Dermis microvascular lymphatic vessel endothelial cell (primary cell): ENCODE results near the gene DTNB. TPM values are rescaled to one million over a fixed set of nuclear protein-coding genes. Genes with fewer than 3 reads are reported as not detected.

Experiments used
- DNase-seq, 2 donors: peaks; one replicate each; pipeline versions ENCODE4 v3.0.0 to v3.0.0-alpha.2; 2010; ENCODE audit warnings: low read depth in 2 of 2
- total RNA-seq: library from RNA; depleted of rRNA; stranded (reverse); fragments of >200 nt; gene quantifications from 2 replicates; pipeline ENCODE4 v1.2.1, GENCODE V29; 2014

DTNB gene
- total RNA-seq, 1 donor from 2014 or later, result 4.9 TPM

DNA sequence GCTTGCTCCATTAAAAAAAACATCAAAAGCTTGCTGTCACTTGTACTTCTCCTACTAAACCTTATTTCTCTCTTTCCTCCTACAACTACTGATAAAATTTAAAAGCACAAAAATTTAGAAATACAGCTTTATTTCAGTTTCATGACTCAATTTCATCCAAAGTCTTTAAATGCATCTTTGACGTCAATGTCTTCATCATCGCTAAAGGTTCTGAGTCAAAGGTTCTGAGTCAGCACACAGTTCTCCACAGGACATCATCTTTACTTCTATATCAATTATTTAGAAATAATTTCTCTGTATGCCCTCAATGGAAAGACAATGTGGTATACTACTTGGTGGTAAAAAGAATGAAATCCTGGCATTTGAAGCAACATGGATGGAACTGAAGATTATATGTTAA, 167.8 kb downstream of the DTNB start:
- DNase-seq, result no peak

DNA sequence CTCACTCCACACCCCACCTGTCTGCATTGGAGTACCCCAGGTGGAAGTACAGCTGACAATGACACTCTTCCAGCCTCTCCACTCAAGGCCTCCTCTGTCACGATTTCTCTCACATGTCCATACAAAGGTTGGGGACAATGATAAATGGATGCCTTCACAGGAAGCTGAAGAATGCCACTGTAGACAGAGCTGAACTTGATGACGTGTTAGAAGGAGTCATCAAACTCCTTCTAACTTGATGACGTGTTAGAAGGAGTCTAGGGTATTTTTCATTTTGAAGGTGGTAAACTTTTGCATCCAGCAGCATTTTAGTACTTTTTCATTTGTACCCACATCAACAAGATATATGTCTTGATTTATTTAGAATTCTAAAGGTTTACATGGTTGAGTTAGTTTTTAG, 168.2 kb downstream of the DTNB start:
- DNase-seq, result no peak

DNA sequence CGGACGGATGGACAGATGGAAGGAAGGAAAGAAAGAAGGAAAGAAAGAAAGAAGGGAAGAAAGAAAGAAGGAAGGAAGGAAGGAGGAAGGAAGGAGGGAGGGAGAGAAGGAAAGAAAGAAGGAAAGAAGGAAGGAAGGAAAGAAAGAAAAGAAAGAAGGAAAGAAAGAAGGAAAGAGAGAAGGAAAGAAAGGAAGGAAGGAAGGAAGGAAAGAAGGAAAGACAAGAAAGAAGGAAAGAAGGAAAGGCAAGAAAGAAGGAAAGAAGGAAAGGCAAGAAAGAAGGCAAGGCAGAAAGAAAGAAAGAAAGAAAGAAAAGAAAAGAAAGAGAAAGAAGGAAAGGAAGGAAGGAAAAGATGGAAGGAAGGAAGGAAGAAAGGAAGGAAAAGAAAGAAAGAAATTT, 169.1 kb downstream of the DTNB start:
- no peak for DNase-seq

DNA sequence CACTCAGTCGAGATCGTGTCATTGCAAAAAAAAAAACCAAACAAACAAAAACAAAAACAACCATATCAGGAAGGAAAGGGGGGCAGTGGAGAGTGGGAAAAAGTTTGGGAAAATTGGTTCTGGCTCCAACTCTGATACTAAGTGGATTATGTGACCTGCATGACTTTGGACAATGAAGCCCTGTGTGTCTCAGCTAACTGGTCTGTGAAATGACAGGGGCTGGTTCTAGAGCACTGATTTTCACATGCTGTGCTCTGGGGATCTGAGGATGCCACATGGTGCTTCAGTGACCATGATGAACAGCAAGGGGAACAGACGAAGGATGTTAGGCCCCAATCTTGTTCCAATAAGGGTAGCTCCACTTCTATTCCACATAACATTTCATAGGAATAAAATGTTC, 174.2 kb downstream of the DTNB start:
- DNase-seq, result no peak

DNA sequence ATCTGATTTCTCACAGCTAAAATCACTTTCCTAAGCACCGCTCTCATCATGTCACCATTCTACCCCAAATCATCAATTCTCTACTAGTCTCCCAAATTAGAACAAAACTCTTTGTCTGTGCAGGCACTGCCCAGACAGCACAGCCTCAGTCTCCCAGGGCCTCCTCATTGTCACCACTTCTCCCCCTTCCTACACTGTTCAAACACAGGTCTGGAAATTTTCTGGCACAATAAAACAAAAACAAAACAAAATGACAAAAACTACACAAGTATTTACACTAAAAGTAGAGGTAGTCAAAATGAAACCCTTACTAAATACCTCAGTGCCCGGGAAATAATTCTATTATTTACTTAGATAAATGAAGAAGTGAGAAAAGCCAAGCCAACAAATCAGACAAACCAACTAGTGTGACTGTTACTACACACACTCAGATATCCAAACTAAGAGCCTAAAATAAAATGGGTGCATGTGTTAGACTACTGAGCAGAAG, 175.4 kb downstream of the DTNB start:
- no peak for DNase-seq

DNA sequence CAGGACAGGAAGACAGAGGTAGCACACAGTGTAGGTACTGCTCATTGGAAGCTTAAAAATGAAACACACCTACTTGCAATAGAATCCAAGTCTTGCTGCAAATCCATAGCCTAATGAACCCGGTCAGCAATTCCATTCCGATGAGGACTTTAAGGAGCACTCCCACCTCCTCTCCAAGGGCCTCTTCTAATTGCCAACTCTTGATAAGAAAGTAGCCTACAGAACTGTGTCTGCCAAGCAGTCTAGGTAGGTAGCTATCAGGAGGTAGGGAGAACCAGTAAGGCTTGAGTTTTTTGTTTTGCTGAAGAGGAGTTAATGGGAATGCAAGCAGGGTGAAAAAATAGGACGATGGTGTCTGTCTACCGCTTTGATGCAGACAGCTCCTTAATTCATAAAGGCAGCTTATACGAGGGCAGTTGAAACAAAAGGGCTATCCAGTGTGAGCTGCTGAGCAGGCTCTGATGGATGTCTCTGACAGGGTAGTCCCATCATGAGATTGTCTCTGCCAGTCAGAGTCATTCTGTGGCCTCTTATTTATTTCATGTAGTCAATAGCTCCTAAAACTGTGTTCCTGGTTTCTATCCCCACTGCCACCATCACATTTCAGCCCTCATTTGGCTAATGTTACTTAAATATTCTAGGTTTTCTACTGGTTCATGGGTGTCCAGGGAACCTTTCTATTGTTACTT, 176.0 kb downstream of the DTNB start:
- DNase-seq, result no peak

DNA sequence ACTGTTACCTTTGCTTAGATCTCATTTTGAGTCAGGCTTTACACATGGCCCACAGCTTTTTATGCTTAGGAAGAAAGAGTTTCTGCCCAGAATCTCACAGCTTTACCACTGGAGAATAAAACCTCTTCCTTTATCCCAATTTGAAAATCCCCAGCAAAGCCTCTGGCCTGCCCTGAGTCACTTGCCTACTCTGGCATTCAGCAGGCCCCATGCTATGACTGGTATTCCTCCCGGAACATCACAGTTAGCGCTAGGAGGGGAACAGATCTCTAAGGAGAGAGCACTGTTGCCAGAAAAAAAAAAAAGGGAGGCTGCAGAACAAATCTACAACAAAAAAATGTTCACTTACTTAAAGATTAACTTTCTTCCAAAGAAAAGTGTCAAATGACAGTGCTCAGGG, 178.8 kb downstream of the DTNB start:
- DNase-seq, result no peak

DNA sequence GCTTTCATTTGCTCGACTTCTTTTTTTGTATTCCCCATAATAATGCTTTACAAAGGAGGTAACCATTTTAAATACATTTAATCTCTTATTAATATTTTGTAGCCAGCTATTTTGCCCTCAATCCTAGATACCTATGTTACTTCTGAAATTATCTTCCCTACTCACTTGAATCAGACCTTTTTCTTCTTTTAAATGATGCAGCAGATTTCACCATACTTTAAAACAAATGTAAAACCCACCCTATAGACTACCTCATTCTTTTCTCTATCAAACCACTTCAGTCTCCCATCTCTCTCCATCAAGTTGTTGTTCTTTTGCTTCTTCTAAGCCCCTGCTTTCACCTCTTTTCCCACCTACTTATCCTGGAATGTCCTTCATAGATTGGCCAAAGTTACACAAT, 180.2 kb downstream of the DTNB start:
- DNase-seq, result no peak

DNA sequence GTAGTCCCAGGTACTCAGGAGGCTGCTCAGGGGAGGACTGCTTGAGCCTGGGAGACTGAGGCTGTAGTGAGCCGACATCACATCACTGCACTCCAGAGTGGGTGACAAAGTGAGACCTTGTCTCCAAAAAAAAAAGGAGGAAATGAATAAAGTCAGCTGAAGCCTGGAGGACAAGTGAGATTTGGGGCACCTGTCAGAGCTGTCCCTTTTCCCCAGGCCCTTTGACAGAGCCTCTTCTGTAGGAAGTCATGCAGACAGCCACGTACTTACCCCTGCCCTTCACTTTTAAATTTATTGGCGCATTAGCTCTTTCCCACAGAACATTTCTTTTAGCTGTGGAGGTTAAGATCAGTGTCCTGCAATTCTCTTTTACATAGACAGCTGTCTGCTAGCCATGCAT, 180.7 kb downstream of the DTNB start:
- no peak for DNase-seq

DNA sequence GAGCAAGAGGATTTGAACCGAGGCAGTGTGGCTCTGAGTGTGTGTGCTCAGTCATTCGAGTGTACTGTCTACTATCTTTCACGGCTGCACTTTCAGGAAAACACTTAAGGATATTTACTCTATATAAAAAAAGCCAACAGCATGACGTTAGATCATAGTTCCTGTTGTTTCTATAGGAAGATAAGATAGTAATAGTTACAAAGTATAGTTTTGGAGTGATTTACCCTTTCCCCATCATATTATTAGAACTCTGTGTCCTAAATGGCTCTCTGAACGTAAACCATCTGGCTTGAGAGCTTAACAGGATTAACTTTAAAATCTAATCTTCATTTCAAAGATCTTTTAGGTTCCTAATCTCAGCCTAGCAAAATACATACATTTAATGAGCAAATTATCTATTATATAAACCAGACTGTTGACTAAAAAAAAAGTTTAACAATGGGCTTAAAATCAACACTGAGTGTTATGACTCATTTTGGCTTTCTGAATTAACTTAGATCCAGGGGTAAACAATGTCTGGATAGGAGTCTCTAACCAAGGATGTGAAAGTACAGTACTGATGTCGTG, 181.3 kb downstream of the DTNB start:
- DNase-seq, result peak in 1 of 2 donors; percentile 69

DNA sequence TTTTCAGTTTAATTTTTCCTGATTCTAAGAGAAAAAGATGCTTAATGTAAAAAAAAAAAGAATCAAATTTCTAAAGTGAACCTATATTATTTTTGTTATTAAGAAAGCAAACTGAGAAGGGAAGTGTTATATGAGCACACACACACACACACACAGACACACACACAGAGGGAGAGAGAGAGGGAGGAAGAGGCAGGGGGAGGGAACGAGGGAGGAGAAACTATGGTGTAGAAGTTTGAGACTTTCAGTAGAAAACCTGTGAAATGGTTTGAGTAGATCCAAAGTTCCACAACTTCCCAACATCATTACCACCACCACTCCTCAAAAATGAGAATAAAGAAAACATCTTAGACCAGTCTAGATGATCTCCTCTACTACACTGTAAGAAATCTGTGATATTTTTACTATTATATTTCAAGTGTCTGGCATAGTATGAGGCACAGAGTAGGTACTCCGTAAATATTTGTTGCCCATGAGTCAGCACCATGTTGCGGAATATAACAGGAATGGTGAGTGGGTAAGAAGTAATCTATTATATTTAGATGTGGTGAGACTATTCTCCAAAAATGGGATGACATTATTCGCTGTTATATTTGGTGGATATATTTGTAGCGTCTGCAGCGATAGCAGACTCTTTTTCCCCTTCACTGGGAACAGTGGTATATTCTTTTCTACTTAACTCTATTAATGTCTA, 182.2 kb downstream of the DTNB start:
- DNase-seq, result no peak

DNA sequence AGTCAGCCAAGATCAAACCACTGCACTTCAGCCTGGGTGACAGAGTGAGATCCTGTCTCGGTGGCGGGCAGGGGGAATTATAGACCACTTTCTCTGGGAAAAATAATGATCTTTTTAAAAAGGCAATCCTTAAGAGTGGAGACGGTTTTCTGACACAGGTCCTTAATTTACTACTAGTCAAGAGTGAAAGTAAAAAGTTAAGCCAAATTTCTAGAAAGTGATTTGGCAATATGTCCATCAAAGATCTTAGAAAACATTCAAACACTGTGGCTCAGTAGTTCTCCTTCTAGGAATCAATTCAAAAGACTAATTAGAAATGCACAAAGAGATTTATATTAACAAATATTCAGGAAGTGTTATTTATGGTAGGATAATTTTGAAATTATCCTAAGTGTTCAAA, 183.2 kb downstream of the DTNB start:
- no peak for DNase-seq

DNA sequence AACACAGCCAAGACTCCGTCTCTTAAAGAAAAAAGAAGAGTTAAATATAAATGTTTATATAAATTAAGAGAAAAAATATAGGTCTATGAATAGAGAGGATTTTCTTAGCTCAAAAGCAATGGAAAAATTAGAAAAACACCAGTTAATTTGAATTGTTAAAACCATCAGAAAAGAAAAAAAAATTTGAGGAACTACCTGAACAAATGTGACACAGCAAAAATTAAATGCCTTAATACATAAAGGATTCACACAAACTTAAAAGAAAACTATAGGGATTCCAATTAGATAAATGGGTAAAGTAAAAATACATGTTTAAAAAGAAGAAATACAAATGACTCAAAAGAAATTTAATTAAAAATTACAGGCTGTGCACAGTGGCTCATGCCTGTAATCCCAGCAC, 183.7 kb downstream of the DTNB start:
- DNase-seq, result no peak

DNA sequence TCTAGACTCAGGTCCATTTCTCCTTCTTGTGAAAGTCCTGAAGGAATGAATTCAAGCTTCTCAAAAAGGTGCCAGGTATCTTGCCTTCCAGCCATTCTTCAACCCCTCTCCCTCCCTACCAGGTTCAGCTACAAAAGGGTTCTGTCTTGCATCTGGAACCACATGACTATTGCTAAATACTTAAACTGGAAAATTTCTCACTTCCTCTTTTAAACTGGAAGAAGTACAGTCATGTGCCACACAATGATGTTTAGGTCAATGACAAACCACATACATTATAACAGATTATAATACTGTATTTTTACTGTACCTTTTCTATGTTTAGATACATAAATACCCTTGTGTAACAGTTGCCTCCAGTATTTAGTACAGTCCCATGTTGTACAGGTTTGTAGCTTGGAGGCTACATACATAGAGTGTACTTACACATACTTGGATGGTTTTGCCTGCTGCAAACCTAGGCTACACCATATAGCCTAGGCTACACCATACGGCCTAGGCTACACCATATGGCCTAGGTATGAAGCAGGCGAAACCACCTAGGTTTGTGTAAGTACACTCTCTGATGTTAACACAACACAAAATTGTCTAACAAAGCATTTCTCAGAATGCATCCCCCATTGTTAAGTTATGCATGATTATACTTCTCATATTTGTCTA, 189.6 kb downstream of the DTNB start:
- DNase-seq, result no peak

DNA sequence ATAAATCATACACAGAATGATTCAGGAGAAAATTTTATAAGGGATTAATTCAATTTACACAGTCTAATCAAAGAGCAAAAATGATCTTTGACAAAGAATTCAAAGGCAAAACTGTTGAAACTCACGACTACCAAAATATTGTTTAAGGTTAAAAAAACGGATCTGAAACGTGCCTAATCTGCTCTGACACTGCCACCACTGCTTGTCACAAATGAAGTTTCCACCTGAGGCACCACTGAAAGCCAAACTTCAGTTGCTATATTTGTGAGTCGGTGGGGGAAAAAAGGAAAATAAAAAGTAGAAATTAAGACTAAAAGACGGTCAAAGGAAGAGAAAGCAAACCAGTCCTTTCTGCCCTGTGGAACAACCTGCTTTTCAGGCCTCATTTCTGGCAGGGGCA, 191.0 kb downstream of the DTNB start:
- no peak for DNase-seq

DNA sequence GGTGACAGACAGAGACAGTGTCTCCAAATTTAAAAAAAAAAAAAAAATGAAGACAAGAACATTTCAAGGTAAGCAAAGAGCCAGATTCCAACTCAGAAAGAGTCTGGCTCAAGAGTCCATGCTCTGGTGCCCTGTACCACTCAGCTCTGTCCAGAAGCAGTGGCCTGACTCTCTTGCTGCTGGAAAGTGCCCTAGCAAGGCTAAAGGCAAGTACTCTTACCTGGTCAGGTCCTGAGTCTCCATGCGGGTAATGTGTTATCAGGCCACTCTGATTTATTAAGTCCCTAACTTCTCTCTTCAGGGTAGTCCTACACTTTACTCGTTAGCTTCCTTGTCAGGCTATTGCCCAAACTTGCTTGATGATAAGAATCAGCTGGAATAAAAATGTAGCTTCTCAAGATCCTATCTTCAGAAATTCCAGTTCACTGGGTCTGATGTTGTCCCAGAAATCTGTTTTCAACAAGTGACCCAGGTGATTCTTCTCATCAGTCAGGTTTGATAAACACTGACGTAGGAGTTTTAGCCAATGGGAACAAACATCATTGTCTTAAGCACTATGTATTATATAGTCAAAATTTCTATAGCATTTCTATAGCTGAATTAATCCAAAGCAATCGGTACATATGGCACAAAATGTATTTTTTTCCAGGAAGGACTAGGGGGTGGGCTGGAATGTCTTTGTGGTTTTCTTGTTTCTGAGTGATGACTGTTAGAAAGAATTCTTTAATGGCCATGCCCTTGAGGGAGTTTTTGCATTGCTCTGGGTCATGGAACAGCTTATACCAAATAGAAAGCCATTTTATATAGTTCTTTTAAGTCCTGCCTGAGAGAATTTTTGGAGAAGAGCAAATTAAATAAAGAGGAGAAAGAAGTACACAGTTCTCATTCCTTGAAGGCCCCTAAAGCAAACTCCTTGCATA, 191.7 kb downstream of the DTNB start:
- DNase-seq, result no peak

DNA sequence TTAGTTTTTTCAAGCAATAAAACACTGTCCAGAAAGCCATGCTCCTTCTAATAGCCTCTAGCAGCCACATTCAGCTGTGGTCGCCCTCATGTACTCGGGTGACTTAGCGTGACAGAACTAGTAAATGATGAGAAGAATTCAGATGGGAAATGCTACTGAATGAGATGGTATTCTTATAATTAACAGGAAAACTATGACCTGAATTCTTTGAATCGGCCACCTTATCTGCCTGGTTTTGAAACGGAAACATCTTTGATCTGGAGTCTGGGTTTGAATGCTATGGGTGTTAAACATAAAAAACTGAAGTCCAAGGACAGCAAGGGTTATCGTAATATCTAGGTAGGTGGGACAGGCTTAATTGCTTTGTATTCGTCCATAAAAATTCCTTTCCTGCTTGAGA, 192.8 kb downstream of the DTNB start:
- no peak for DNase-seq

DNA sequence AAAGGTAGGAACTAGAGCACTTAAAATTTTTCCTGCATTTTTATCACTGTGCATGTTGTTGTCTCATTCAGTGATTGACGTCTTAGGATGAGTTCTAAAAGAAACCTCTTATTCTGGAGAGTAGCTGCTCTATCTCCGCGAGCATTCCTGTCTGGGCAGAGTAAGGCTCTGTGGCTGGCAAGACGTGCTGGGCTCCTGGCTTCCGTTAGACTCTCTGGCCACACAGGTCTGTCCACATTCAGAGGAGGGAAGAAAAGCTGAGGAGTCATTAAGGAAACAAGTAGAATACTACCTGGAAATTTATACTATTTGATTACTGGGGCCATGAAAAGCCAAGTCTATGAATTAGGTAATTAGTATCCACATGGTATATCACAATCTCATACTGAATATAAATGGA, 193.6 kb downstream of the DTNB start:
- DNase-seq, result no peak

DNA sequence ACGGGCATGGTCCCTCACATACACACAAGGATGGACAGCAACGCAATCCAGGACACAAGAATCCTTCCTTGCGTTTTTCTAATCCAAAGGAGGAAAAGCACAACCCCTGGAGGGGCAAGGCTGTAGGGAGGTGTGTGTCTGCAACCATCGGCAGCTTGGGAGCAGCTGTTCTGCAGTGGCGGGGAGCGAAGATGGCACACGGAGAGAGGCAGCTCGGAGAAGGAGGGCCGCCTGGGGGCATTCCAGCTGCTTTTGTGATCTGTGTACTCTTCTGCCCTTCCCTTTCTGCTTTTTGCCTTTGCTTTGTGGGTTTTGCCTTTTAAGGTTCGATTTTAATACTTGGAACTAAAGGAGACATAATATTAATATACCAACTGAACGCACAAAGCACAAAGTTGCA, 194.6 kb downstream of the DTNB start:
- DNase-seq, result no peak

DNA sequence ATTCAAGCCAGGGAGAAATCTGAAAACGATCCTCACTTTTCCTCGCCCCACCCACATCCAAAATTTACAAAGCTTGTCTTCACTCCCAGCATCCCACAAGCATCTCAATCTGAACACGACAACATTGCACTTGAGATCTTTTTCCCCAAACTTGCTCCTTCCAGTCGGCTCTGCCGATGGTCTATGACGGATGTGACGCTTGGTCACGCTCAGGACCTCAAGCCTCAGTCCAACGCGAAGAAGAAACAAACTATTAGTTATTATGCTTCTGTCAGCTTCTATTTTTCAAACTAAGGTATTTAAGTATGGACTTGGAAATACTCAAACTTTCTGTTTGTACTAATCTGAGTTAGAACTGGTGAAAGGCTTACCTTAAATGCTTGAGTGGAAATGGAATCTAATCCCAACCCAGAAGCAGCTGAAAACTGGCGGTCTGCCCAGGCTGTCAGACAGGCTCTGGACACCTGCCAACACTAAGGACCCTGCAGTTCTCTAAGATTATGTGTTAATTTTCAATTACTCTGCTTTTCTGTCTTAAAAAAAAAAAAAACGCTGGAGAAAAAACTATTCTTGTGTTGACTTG, 199.5 kb downstream of the DTNB start:
- peak; percentile 5 to 70 for DNase-seq

DNA sequence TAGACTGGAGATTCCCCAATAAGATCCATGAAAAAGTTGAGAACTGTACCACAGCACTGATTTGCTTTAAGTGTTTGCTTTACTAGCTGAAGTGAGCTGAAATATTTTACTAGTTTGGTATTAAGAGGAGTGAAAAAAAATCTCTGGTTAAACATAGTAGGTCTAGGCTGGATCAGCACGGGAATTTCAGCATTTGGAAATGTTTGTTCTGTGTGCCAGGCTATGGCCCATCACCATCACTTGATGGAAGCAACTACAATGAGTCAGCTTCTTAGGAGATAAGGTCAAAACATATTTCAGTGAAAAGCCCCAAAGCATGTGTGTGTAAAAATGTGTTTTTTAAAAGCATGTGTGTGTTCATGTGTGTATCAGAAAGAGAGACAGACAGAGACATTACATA, 200.2 kb downstream of the DTNB start:
- DNase-seq, result no peak
